Colonic mucosa (tissue), 4 donors: Measurements from ENCODE around the gene MYH3. TPM values are rescaled to one million over a fixed set of nuclear protein-coding genes. Genes with fewer than 3 reads are reported as not detected.

Experiments used
- DNase-seq: peaks from one replicate; pipeline ENCODE4 v3.0.0-alpha.2; 2020
- H3K27ac ChIP-seq: fragments of 200-600 bp; one replicate; pipeline ENCODE4 v1.8.0; 2021
- H3K27me3 ChIP-seq: fragments of 200-600 bp; one replicate; pipeline ENCODE4 v1.8.0; 2021
- H3K36me3 ChIP-seq: fragments of 200-600 bp; one replicate; pipeline ENCODE4 v1.8.0; 2021
- H3K4me1 ChIP-seq: fragments of 200-600 bp; one replicate; pipeline ENCODE4 v1.8.0; 2021; ENCODE audit warnings: mild to moderate bottlenecking
- H3K4me3 ChIP-seq: fragments of 200-600 bp; one replicate; pipeline ENCODE4 v1.8.0; 2021
- H3K9ac ChIP-seq, 2 donors: one replicate each; pipeline ENCODE4 v1.7.0; 2013; ENCODE audit warnings: control low read depth in 2 of 2, low read depth in 2 of 2, low read length in 2 of 2
- H3K9me3 ChIP-seq: fragments of 200-600 bp; one replicate; pipeline ENCODE4 v1.8.0; 2021
- intact Hi-C: fragments of 100-400 bp; cut with DNase I; formaldehyde crosslinking; loops from one replicate; pipeline ENCODE4 v1.14.1; 2022
- total RNA-seq, 2 donors: library from RNA; stranded (reverse); fragmentation: NEBNext Ultra II Directional in 1 of 2; extraction: Animal tissue kit (Norgen Biotek cat#: 25700) in 1 of 2; gene quantifications; one replicate each; pipeline ENCODE4 v1.2.1, GENCODE V29; 2021
- TF ChIP-seq, protein P1 (sequence below): fragments of 200-600 bp; IDR thresholded peaks from one replicate; pipeline ENCODE4 v1.8.0; 2022; ENCODE audit warnings: antibody characterized with exemption, mild to moderate bottlenecking
- donor health status: healthy.
- donor health status: DM: no; HTN: no; CAD: no.
- donor health status: DM: no; HTN: no; CAD: no.

Gene MYH3
- total RNA-seq, 2 donors from 2014 or later = 1.3 to 1.7 TPM

DNA sequence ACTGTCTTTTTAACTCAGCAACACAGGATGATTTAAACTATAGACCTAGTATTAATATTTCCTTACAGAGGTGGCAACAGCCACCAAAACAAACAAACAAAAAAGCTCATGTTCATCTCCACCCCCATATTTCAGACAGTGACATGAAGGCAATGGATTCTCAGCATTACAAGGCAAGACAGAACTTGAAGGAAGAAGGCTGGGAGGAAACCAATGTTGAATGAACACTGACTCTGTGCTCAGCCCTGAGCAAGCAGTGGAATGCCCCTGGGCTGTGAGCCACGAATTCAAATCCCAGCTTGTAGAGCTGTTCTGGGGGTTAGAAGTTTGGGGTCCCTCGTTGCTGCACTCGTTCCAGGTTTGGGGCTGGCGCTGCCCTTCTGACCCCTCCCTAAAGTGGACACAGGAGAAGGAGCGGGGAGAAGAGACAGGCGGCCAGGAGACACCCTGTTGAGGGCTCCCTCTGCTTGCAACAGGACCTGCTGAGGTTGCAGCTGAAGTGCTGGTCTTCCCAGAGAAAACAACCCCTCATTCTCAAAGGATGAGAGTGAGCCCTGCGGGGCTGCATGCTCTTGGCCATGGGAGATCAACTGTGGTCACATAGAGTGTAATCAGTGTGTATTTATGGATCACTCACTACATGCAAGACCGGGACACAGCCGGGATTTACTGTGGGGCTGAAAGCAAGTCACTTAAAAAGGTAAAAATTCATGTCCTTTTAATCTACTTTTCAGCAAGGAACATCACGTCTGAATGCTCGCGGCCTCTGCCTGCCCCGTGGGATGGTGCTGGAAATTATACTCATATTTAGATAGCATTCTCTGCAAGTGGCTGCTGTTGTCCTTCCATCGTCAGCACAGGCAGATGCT is 34.3 kb downstream of the MYH3 start:
- H3K9ac ChIP-seq = no peak overlapping the region
- H3K27ac ChIP-seq = no peak overlapping the region
- H3K4me3 ChIP-seq = no peak overlapping the region
- no peaks in the 10 kb centered on the region for H3K36me3 ChIP-seq
- H3K4me1 ChIP-seq = no peaks in the 10 kb centered on the region
- H3K27me3 ChIP-seq = no peaks in the 10 kb centered on the region
- TF ChIP-seq, protein P1, sequence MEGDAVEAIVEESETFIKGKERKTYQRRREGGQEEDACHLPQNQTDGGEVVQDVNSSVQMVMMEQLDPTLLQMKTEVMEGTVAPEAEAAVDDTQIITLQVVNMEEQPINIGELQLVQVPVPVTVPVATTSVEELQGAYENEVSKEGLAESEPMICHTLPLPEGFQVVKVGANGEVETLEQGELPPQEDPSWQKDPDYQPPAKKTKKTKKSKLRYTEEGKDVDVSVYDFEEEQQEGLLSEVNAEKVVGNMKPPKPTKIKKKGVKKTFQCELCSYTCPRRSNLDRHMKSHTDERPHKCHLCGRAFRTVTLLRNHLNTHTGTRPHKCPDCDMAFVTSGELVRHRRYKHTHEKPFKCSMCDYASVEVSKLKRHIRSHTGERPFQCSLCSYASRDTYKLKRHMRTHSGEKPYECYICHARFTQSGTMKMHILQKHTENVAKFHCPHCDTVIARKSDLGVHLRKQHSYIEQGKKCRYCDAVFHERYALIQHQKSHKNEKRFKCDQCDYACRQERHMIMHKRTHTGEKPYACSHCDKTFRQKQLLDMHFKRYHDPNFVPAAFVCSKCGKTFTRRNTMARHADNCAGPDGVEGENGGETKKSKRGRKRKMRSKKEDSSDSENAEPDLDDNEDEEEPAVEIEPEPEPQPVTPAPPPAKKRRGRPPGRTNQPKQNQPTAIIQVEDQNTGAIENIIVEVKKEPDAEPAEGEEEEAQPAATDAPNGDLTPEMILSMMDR = no peak
- intact Hi-C loops = no loop called here
- H3K9me3 ChIP-seq = no peaks in the 10 kb centered on the region
- DNase-seq = no peak

DNA sequence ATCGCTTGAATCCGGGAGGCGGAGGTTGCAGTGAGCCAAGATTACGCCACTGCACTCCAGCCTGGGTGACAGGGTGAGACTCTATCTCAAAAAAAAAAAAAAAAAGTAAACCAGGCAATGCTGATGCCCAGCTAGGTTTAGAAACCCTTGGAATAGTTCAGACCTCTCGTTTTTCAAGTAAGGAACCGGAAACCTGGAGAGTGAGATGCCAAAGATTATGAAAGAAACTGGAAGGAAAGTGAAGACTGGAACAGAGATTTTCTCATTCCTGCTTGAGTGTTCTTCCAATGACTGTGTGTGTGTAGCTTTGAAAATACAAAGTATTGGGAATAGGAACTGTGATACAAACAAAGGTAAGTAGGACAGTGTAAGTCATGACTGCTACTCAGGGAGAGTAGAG is 35.7 kb downstream of the MYH3 start:
- no peaks in the 10 kb centered on the region for H3K27me3 ChIP-seq
- no peaks in the 10 kb centered on the region for H3K4me1 ChIP-seq
- H3K36me3 ChIP-seq = no peaks in the 10 kb centered on the region
- H3K9ac ChIP-seq = no peak overlapping the region
- intact Hi-C loops = no loop called here
- TF ChIP-seq, protein P1 = no peak
- no peaks in the 10 kb centered on the region for H3K9me3 ChIP-seq
- H3K4me3 ChIP-seq = no peak overlapping the region
- no peak for DNase-seq
- H3K27ac ChIP-seq = no peak overlapping the region

DNA sequence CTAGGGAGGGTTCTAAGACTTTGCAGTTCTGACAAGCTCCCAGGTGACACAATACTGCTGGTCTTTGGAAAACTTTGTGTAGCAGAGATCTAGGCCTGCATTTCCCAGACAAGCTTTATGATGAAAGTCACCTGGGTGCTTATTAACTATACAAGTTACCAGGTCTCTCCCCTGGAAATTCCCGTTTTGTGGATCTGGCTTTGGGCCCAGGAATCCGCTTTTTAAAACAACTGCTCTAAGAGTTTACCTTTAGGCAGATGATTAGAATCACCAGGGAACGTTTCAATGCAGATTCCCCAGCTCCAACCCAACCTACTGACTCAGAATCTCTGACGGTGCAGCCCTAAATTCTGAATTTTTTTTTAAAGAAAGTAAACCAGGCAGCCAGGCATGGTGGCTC is 36.3 kb downstream of the MYH3 start:
- no peak for DNase-seq
- no peaks in the 10 kb centered on the region for H3K27me3 ChIP-seq
- no peak overlapping the region for H3K27ac ChIP-seq
- H3K9me3 ChIP-seq = no peaks in the 10 kb centered on the region
- intact Hi-C loops = no loop called here
- H3K4me1 ChIP-seq = no peaks in the 10 kb centered on the region
- no peak overlapping the region for H3K4me3 ChIP-seq
- no peak overlapping the region for H3K9ac ChIP-seq
- no peaks in the 10 kb centered on the region for H3K36me3 ChIP-seq
- TF ChIP-seq, protein P1 = no peak

DNA sequence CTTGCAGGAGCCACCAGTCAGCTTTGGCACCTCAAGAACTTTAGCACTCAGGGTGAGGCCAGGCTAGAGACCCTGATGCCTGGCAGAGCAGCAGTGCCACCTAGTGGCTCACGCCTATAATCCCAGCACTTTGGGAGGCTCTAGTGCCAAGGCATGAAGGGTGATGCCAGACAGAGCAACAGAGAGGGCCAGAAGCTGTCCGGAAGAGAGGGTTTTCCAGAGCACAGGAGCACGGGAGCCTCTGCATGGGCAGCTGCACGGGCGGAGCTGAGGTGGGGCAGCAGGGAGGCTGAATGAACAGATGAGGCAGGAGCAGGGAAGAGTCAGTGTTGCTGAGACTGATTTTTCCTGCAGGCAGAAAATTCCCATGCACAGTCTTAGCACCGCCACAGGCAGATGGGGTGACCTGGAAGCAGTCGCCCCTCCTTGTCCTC is 38.9 kb downstream of the MYH3 start:
- DNase-seq = peak; percentile 72
- TF ChIP-seq, protein P1 = peak; percentile 89
- Histone ChIP-seq H3K9ac (no peak overlapping the region), H3K4me1 (no peaks in the 10 kb centered on the region), H3K36me3 (no peaks in the 10 kb centered on the region), H3K27me3 (no peaks in the 10 kb centered on the region), H3K27ac (no peak overlapping the region), H3K4me3 (no peak overlapping the region), H3K9me3 (no peaks in the 10 kb centered on the region)
- intact Hi-C loops = loop anchor here (10.0 kb wide), 1 partner anchor 693 kb away; no protein-coding TSS in a partner anchor

DNA sequence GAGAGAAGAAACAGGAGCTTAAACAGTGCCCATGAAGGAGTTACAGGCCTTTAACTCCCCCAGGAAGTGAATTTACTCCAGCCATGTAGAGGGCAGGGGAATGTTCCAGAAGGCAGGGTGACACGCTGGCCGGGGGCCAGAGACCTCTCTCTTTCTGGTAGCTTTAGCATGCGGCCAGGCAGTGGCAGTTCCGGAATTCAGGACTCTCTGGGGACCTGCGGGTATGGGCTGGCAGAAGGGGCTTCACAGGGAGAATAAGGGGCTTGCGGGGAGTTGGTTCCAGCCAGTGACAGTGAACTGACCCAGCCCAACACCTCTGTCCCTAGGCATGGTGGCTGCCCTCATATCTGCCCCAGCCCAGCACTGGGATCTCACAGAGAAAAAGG is 40.0 kb downstream of the MYH3 start:
- no peak for DNase-seq
- TF ChIP-seq, protein P1 = no peak
- no peak overlapping the region for H3K9ac ChIP-seq
- intact Hi-C loops = loop anchor here (10.0 kb wide), 1 partner anchor 692 kb away; no protein-coding TSS in a partner anchor
- H3K9me3 ChIP-seq = no peaks in the 10 kb centered on the region
- H3K4me1 ChIP-seq = no peaks in the 10 kb centered on the region
- no peak overlapping the region for H3K27ac ChIP-seq
- H3K36me3 ChIP-seq = no peaks in the 10 kb centered on the region
- H3K27me3 ChIP-seq = no peaks in the 10 kb centered on the region
- H3K4me3 ChIP-seq = no peak overlapping the region
